Left lobe of liver (tissue), 2 donors: ENCODE data around the gene ACTL6B. TPM values are rescaled to one million over a fixed set of nuclear protein-coding genes. Genes with fewer than 3 reads are reported as not detected.
"Not testable (repeated sequence)": the region's sequence is repeated elsewhere in the genome, so short reads cannot be mapped to it uniquely, and the experiment has no call there.

ENCODE experiments used
- ATAC-seq: fragments of 200-7000 bp; cut with Tn5 transposase; one replicate; pipeline ENCODE4 v1.9.1; 2020; ENCODE audit warnings: mild to moderate bottlenecking, moderate library complexity
- DNase-seq: peaks from one replicate; pipeline ENCODE4 v3.0.0-alpha.2; 2020; ENCODE audit warnings: low spot score
- total RNA-seq: library from RNA; stranded (reverse); gene quantifications from one replicate; pipeline ENCODE4 v1.2.1, GENCODE V29; 2021
- donor health status: DM: no; HTN: no; CAD: no; lungs with moderate emphysema.
- donor health status: DM: no; HTN: yes; CAD: no.

ACTL6B gene
- total RNA-seq, 1 donor from 2014 or later: not detected

GRCh38 chr7:100673302-100673941 is 17.2 kb upstream of the ACTL6B start, which contains the start of gene GNB2:
TSS of gene GNB2 (plus strand) at chr7:100673740. CDS start at chr7:100676266, 2,526 bp downstream.
- ATAC-seq: peak; percentile 79
- peak; percentile 100 for DNase-seq

GRCh38 chr7:100671353-100672327 is 15.4 kb upstream of the ACTL6B start:
- ATAC-seq: no peak
- no peak for DNase-seq

- ATAC-seq: no peak
- DNase-seq: no peak
Measured at GRCh38 chr7:100670074-100670473, 13.8 kb upstream of the ACTL6B start.

- not testable (repeated sequence) for DNase-seq, ATAC-seq
Measured at GRCh38 chr7:100669106-100669505, 12.9 kb upstream of the ACTL6B start.

- ATAC-seq (no peak), DNase-seq (no peak)
Measured at GRCh38 chr7:100668069-100668449, 11.8 kb upstream of the ACTL6B start.

- DNase-seq (no peak), ATAC-seq (no peak)
Measured at GRCh38 chr7:100667331-100668068, 11.3 kb upstream of the ACTL6B start.

GRCh38 chr7:100665168-100665726 is 9.0 kb upstream of the ACTL6B start:
- ATAC-seq (no peak), DNase-seq (no peak)

GRCh38 chr7:100662194-100662776 is 6.0 kb upstream of the ACTL6B start:
- not testable (repeated sequence) for DNase-seq
- ATAC-seq: peak; percentile 65

GRCh38 chr7:100654908-100655831 is 1.1 kb downstream of the ACTL6B start:
- ATAC-seq (no peak), DNase-seq (no peak)

- DNase-seq (no peak), ATAC-seq (no peak)
Measured at GRCh38 chr7:100649826-100650565, 6.3 kb downstream of the ACTL6B start.

GRCh38 chr7:100642534-100642907 is 13.7 kb downstream of the ACTL6B start:
- peak; percentile 90 for DNase-seq
- ATAC-seq: peak; percentile 86

- DNase-seq (no peak), ATAC-seq (peak; percentile 49)
Measured at GRCh38 chr7:100641860-100642533, 14.3 kb downstream of the ACTL6B start.

- ATAC-seq: peak; percentile 75
- DNase-seq: peak; percentile 83
Measured at GRCh38 chr7:100641463-100641859, 14.8 kb downstream of the ACTL6B start, which contains the start of gene TFR2. TSS of gene TFR2 (minus strand) at chr7:100641552. CDS start at chr7:100641509, 43 bp downstream.

- ATAC-seq: peak; percentile 46
Measured at GRCh38 chr7:100640517-100641440, 15.5 kb downstream of the ACTL6B start.

GRCh38 chr7:100639995-100640516 is 16.2 kb downstream of the ACTL6B start:
- no peak for ATAC-seq
- DNase-seq: no peak

More at GRCh38 chr7:100640517-100641440, 15.5 kb downstream of the ACTL6B start:
- no peak for DNase-seq

GRCh38 chr7:100632951-100633717 is 23.1 kb downstream of the ACTL6B start:
- no peak for DNase-seq

More at GRCh38 chr7:100632951-100633717, 23.1 kb downstream of the ACTL6B start:
- ATAC-seq: peak; percentile 9
